Cardiac fibroblast (primary cell): Measurements from ENCODE around the gene GAPT.
A peak's percentile ranks its signal among the peaks of the same experiment; 100 is the strongest.

Experiments used
- DNase-seq, 2 donors: peaks; one replicate each; pipeline versions ENCODE4 v3.0.0 to v3.0.0-alpha.2; 2010; ENCODE audit warnings: low read depth in 2 of 2
- H3K4me3 ChIP-seq, 2 donors: replicated peaks in 1 of 2; 1 replicate in 1 of 2; 2 replicates in 1 of 2; pipeline ENCODE4 v1.5.1; 2011; ENCODE audit warnings: low read depth in 2 of 2, low read length in 2 of 2, mild to moderate bottlenecking in 2 of 2, moderate library complexity in 1 of 2
- TF ChIP-seq, protein P1 (sequence below): IDR thresholded peaks from one replicate; pipeline ENCODE4 v1.5.1; 2011; ENCODE audit warnings: low read depth, mild to moderate bottlenecking, low read length, inconsistent platforms

The GAPT gene

DNA sequence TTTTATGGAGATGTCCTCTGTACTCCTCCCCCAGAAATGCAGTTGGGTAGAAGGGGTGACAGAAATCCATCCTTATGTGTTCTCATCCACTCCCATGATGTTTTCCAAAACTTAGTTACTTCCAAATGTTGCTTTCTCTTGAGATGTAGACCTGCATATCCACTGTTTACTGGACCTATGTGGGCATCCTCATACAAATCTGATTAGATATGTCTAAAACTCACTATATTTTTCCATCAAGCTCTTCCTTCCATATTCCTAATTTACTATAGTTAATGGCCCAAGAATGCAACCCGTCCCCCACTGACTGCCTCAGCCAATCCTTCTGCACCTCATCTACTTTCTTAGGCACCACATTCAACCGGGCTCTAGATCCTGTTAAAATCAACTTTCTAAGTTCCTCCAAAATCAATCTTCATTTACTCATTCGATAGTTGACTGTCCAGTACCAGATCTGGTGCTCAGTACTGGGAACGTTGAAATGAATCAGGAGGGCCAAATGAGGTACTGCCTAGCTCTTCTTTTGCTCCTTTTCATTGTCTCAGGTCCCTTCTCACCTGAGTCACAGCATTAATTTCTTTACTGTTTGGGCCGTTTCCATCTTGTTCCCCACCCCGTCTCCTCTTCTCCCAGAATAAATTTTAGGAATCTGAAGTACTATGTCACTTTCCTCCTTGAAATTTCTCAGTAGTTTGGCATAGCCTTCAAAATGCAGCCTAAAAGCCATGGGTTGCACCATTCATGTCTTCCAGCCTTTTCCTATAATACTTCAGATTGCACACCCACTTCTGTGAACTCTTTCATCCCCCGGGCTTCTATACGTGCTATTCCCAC is 39.3 kb upstream of the GAPT start:
- no peak overlapping the region for H3K4me3 ChIP-seq
- DNase-seq = peak; percentile 41 to 78

DNA sequence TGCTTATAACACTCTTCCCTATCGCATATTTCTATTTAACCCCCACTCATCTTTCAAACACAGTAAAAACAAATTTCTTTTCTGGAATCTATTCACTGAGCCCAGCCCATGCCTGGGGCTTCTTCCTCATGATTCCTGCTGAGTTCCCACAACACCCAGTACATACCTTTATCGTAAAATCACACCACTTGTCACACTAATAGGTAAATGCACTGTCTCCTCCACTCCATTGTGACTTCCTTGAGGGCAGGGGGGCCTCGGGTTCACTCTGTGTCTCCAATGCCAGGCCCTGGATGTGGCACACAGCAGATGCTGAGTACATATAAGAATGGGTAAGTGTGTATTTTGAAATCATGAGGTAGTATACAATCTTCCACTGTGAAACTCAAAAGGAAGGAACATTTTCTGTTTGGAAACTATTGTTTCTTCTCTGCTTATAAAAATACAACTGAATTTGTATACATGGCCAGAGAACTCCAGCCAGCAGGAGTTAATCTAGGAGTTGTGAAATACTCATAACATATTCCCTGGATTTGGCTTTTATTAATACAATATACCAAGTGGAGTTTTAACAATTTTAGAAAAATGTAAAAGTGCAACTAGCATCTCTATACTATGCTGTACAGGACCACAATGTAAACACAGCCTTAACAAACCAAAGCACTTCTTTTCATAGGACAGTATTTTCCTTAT is 38.5 kb upstream of the GAPT start:
- H3K4me3 ChIP-seq = peak overlapping the region in 1 of 2 donors; percentile 92
- peak; percentile 36 to 78 for DNase-seq

More for the DNA sequence above, 39.3 kb upstream of the GAPT start:
- TF ChIP-seq, protein P1, sequence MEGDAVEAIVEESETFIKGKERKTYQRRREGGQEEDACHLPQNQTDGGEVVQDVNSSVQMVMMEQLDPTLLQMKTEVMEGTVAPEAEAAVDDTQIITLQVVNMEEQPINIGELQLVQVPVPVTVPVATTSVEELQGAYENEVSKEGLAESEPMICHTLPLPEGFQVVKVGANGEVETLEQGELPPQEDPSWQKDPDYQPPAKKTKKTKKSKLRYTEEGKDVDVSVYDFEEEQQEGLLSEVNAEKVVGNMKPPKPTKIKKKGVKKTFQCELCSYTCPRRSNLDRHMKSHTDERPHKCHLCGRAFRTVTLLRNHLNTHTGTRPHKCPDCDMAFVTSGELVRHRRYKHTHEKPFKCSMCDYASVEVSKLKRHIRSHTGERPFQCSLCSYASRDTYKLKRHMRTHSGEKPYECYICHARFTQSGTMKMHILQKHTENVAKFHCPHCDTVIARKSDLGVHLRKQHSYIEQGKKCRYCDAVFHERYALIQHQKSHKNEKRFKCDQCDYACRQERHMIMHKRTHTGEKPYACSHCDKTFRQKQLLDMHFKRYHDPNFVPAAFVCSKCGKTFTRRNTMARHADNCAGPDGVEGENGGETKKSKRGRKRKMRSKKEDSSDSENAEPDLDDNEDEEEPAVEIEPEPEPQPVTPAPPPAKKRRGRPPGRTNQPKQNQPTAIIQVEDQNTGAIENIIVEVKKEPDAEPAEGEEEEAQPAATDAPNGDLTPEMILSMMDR = no peak

DNA sequence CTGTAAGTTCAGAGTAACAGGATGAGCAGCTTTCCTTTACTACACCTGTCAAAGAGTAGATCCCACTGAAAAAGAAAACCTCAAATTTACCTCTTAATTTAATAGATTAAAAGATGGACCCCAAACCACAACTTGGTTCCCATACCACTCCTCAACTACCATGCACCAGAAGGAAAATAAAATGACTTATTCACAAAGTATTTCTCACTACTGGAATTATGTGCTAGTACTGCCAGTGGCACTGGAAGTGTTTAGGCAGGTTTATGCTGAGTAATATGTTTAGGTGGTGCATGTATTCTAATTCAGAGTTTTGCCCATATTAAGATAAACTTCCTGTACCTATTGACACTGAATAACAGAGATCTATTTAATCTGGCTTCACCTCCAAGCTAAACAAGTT is 37.9 kb upstream of the GAPT start:
- TF ChIP-seq, protein P1 = no peak
- peak in 1 of 2 donors; percentile 39 for DNase-seq
- H3K4me3 ChIP-seq = peak overlapping the region in 1 of 2 donors; percentile 92

More for the DNA sequence above, 38.5 kb upstream of the GAPT start:
- TF ChIP-seq, protein P1 = no peak

DNA sequence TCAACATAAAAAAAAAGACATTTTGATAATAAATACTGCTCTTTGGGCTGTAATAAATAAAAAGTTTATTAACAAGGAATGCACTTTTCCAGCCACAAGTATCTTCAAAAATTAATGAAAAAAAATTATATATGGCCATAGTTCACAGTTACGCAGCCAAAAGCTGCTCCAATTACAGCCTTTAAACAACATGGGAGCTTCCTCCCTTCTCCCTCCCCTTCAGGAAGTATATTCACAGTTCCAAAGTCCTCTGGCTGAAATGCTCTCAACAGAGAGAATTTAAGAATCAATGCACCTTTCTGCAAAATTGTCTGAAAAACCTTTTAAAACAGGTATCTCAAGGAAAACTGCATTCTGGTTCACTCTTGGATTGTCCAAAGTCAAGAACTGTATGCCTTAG is 37.2 kb upstream of the GAPT start:
- H3K4me3 ChIP-seq = peak overlapping the region in 1 of 2 donors; percentile 92
- DNase-seq = no peak
- TF ChIP-seq, protein P1 = no peak

DNA sequence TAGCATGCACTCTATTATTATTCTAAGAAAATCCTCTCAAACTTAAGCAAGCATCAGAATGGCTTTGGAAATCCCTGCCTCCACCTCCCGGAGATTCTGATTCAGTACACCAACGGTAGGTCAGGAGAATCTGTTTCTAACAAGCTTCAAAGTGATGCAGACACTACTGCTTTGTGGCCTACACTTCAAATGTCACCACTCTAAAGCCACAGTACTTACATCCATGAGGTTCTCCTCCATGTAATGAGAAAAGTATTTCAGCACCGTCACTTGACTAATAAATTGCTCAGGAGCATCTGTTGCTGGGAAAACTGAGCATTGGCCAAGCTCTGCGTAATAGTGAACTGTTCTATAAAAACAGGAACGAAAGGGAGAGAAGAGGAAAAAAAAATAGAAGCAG is 36.2 kb upstream of the GAPT start:
- H3K4me3 ChIP-seq = peak overlapping the region; percentile 89 to 92
- TF ChIP-seq, protein P1 = no peak
- peak; percentile 43 to 65 for DNase-seq

DNA sequence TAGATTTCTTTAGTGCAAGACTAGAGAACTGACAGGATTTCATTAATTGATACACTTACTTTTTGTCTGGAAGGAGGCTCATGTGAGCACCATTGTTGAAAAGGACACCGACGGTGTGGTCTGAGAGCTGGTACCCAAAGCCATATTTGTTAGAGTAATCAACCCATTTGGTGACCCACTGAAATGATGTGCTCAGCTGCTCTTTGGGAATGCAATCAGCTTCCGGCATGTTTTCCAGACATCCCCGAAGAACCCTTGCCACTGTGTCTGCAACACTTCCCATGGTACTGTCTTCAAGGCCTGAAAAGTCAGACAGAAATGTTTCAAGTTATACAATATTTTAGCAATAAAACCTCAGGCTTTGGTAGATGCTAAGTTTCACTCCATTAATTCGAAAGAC is 35.8 kb upstream of the GAPT start:
- TF ChIP-seq, protein P1 = no peak
- peak in 1 of 2 donors; percentile 43 for DNase-seq
- H3K4me3 ChIP-seq = peak overlapping the region; percentile 89 to 92
